ENCODE results near the gene SYCP3.
A peak's percentile ranks its signal among the peaks of the same experiment; 100 is the strongest.

- TF ChIP-seq CTCF (IDR thresholded peaks at IDR 0.05; ENCODE audit: poor library complexity, severe bottlenecking) (no peak), POLR2AphosphoS5 (IDR thresholded peaks at IDR 0.05) (peak; percentile 12), RAD21 (conservative IDR thresholded peaks at IDR 0.05) (no peak), EZH2 (IDR thresholded peaks at IDR 0.05; ENCODE audit: borderline replicate concordance, insufficient read depth, low read length, poor library complexity, severe bottlenecking) (no peak), REST (IDR thresholded peaks at IDR 0.05; ENCODE audit: borderline replicate concordance) (no peak), EP300 (conservative IDR thresholded peaks at IDR 0.05; ENCODE audit: poor library complexity, severe bottlenecking) (no peak), TAF1 (IDR thresholded peaks at IDR 0.05; ENCODE audit: low read depth) (peak; percentile 28), SMC3 (conservative IDR thresholded peaks at IDR 0.05; ENCODE audit: poor library complexity) (no peak), MXI1 (conservative IDR thresholded peaks at IDR 0.05; ENCODE audit: poor library complexity, severe bottlenecking) (no peak)
These were observed 41.9 kb downstream of the SYCP3 start, which contains the start of gene CHPT1 for GRCh38 chr12:101697197-101697929.
